GM12878 (cell line): Measurements from ENCODE around the gene IFNA16.

ENCODE experiments used
- CEBPB ChIP-seq, 2 experiments: fragments of 150-350 bp in 1 of 2; IDR thresholded peaks; 2 replicates each; pipeline ENCODE4 v1.6.1; 2012 to 2014; ENCODE audit warnings: low read depth in 2 of 2, low read length in 2 of 2, borderline replicate concordance in 1 of 2, inconsistent platforms in 1 of 2
- DPF2 ChIP-seq: fragments of 450-650 bp; IDR thresholded peaks from 2 replicates; pipeline ENCODE4 v1.6.1; 2017; ENCODE audit warnings: mild to moderate bottlenecking
- FOXM1 ChIP-seq: IDR thresholded peaks from 2 replicates; pipeline ENCODE4 v1.6.1; 2012; ENCODE audit warnings: low read depth, mild to moderate bottlenecking, inconsistent platforms, low read length, moderate library complexity
- MYC ChIP-seq: IDR thresholded peaks from 2 replicates; pipeline ENCODE4 v1.6.1; 2011; ENCODE audit warnings: mild to moderate bottlenecking, low read length, moderate library complexity, inconsistent platforms; ENCODE audit not compliant: insufficient read depth, insufficient replicate concordance, insufficient read length, severe bottlenecking
- RAD21 ChIP-seq: IDR thresholded peaks from 2 replicates; pipeline ENCODE4 v1.6.1; 2011; ENCODE audit warnings: mild to moderate bottlenecking, low read depth, low read length, moderate library complexity; ENCODE audit not compliant: insufficient read depth
- RCOR1 ChIP-seq: conservative IDR thresholded peaks from 2 replicates; pipeline ENCODE4 v1.6.1; 2012; ENCODE audit warnings: low read depth, low read length, improper control_type of control experiment
- RFX5 ChIP-seq: IDR thresholded peaks from 2 replicates; pipeline ENCODE4 v1.6.1; 2011; ENCODE audit warnings: low read depth, low read length, improper control_type of control experiment
- SMC3 ChIP-seq: IDR thresholded peaks from 2 replicates; pipeline ENCODE4 v1.6.1; 2011; ENCODE audit warnings: low read length, improper control_type of control experiment, borderline replicate concordance
- SP1 ChIP-seq: IDR thresholded peaks from one replicate; pipeline ENCODE4 v1.6.1; 2011; ENCODE audit warnings: low read depth, low read length
- STAT1 ChIP-seq: fragments of 450-650 bp; conservative IDR thresholded peaks from 2 replicates; pipeline ENCODE4 v1.6.1; 2014; ENCODE audit warnings: antibody characterized with exemption, mild to moderate bottlenecking
- ZNF207 ChIP-seq: fragments of 450-650 bp; IDR thresholded peaks from 2 replicates; pipeline ENCODE4 v1.6.1; 2014; ENCODE audit warnings: antibody characterized with exemption, mild to moderate bottlenecking, borderline replicate concordance
- TF ChIP-seq, protein P1 (sequence below), 3 experiments: IDR thresholded peaks in 2 of 3; conservative IDR thresholded peaks in 1 of 3; 2 replicates each; pipeline ENCODE4 v1.5.1; 2011; ENCODE audit warnings: low read depth in 3 of 3, low read length in 3 of 3, mild to moderate bottlenecking in 3 of 3, control low read depth in 2 of 3, moderate library complexity in 2 of 3, inconsistent platforms in 1 of 3, mixed read lengths in 1 of 3; ENCODE audit not compliant: control insufficient read depth in 2 of 3, insufficient read depth in 1 of 3; ENCODE audit errors: extremely low read depth in 1 of 3

DNA sequence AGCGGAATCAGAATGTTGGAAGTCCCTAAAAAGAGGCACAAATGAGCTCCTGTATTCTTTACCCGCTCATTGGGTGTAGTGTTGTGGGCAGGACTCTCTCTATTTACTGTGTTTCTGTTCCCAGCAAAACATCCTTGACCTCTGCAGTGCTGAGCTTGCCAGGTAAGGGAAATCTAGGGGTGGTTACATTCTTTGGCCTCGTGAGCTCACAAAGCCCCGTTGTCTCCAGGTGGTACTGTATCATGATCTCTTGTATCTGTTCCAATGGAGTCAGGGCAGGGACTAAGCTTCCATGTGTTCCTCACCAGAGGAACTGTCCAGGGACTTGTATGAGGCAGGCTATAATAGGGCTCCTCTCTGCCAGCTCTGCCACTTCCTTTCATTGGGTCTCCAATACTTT is 34.5 kb upstream of the IFNA16 start:
- TF ChIP-seq, protein P1, sequence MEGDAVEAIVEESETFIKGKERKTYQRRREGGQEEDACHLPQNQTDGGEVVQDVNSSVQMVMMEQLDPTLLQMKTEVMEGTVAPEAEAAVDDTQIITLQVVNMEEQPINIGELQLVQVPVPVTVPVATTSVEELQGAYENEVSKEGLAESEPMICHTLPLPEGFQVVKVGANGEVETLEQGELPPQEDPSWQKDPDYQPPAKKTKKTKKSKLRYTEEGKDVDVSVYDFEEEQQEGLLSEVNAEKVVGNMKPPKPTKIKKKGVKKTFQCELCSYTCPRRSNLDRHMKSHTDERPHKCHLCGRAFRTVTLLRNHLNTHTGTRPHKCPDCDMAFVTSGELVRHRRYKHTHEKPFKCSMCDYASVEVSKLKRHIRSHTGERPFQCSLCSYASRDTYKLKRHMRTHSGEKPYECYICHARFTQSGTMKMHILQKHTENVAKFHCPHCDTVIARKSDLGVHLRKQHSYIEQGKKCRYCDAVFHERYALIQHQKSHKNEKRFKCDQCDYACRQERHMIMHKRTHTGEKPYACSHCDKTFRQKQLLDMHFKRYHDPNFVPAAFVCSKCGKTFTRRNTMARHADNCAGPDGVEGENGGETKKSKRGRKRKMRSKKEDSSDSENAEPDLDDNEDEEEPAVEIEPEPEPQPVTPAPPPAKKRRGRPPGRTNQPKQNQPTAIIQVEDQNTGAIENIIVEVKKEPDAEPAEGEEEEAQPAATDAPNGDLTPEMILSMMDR (IDR thresholded peaks at IDR 0.05 in 2 of 3, conservative IDR thresholded peaks at IDR 0.05 in 1 of 3; ENCODE audit: control insufficient read depth in 2 of 3, extremely low read depth in 1 of 3, insufficient read depth in 1 of 3, low read depth in 3 of 3, low read length in 3 of 3): no peak
- TF ChIP-seq RFX5: no peak
- no peak for TF ChIP-seq RCOR1
- no peak for TF ChIP-seq CEBPB (IDR thresholded peaks at IDR 0.05; ENCODE audit: borderline replicate concordance in 1 of 2, low read depth in 2 of 2, low read length in 2 of 2)
- no peak for TF ChIP-seq DPF2
- no peak for TF ChIP-seq MYC
- TF ChIP-seq ZNF207: no peak
- TF ChIP-seq SMC3: no peak
- TF ChIP-seq RAD21: no peak
- no peak for TF ChIP-seq FOXM1
- TF ChIP-seq SP1: no peak
- TF ChIP-seq STAT1: no peak
